Endometrial microvascular endothelial cells (primary cell): ENCODE measurements around the gene SETD1B. TPM values are rescaled to one million over a fixed set of nuclear protein-coding genes. Genes with fewer than 3 reads are reported as not detected.

ENCODE experiments used
- in situ Hi-C: cut with HindIII; loops from 2 replicates; pipeline ENCODE4 v1.10.0; 2017; ENCODE audit warnings: low sequenced_read_pairs, low pct_unique_long_range_greater_than_20kb; ENCODE audit errors: inconsistent ontology term
- total RNA-seq: library from RNA; depleted of rRNA; stranded (reverse); fragments of >200 nt; gene quantifications from one replicate; pipeline ENCODE4 v1.2.3, GENCODE V29; 2015; ENCODE audit errors: inconsistent ontology term

The SETD1B gene
- total RNA-seq, 1 donor from 2014 or later, result 5.8 TPM

- in situ Hi-C loops, result no loop called here
These were observed 1.6 kb downstream of the SETD1B start for GRCh38 chr12:121805171-121806008.

GRCh38 chr12:121806009-121806545 is 2.3 kb downstream of the SETD1B start:
- in situ Hi-C loops, result no loop called here

GRCh38 chr12:121806546-121807423 is 3.0 kb downstream of the SETD1B start:
- in situ Hi-C loops, result no loop called here

- in situ Hi-C loops, result no loop called here
These were observed 4.0 kb downstream of the SETD1B start for GRCh38 chr12:121807642-121808347.

- in situ Hi-C loops, result no loop called here
These were observed 4.8 kb downstream of the SETD1B start for GRCh38 chr12:121808623-121809022.

GRCh38 chr12:121809712-121810116 is 5.9 kb downstream of the SETD1B start:
- in situ Hi-C loops, result no loop called here

GRCh38 chr12:121810234-121810817 is 6.5 kb downstream of the SETD1B start:
- in situ Hi-C loops, result no loop called here

- in situ Hi-C loops, result no loop called here
These were observed 7.1 kb downstream of the SETD1B start for GRCh38 chr12:121810833-121811433.

GRCh38 chr12:121811434-121812319 is 7.9 kb downstream of the SETD1B start:
- in situ Hi-C loops, result no loop called here

- in situ Hi-C loops, result no loop called here
These were observed 8.6 kb downstream of the SETD1B start for GRCh38 chr12:121812320-121812871.

GRCh38 chr12:121812921-121813896 is 9.4 kb downstream of the SETD1B start:
- in situ Hi-C loops, result no loop called here

- in situ Hi-C loops, result no loop called here
These were observed 10.1 kb downstream of the SETD1B start for GRCh38 chr12:121813951-121814350.

- in situ Hi-C loops, result no loop called here
These were observed 10.8 kb downstream of the SETD1B start for GRCh38 chr12:121814429-121815119.

- in situ Hi-C loops, result no loop called here
These were observed 11.5 kb downstream of the SETD1B start for GRCh38 chr12:121815263-121815662.

- in situ Hi-C loops, result no loop called here
These were observed 13.3 kb downstream of the SETD1B start for GRCh38 chr12:121816925-121817647.
